HepG2 (cell line): Measurements from ENCODE around the gene MAPK8IP3. TPM values are rescaled to one million over a fixed set of nuclear protein-coding genes. Genes with fewer than 3 reads are reported as not detected.

ENCODE experiments used
- ATAC-seq: fragments of 200-7000 bp; cut with Tn5 transposase; 3 replicates; pipeline ENCODE4 v1.9.1; 2020; ENCODE audit warnings: mild to moderate bottlenecking, moderate library complexity
- BruUV-seq: library from RNA; stranded (reverse); fragments of 400-500 nt; replicated peaks from 2 replicates; lab custom pipeline; 2021; lab: Mats Ljungman, UMichigan
- CTCF ChIA-PET: fragments of 300-600 bp; formaldehyde crosslinking; extraction: SDS; loops from one replicate; lab custom pipeline; 2021; ENCODE audit warnings: low total read pairs, inconsistent platforms, low intra/inter-chr PET ratio; lab: Yijun Ruan, JAX
- POLR2A ChIA-PET: fragments of 350-600 bp; sonication (Branson Sonifier 250); formaldehyde crosslinking; loops from one replicate; lab custom pipeline; 2020; ENCODE audit warnings: antibody characterized with exemption, inconsistent platforms; lab: Yijun Ruan, JAX
- DNase-seq: peaks from one replicate; pipeline ENCODE4 v3.0.0-alpha.2; 2015; ENCODE audit warnings: low spot score
- FAIRE-seq: peaks from 3 replicates; lab custom pipeline; 2011; peaks lifted over from hg19 to GRCh38; lab: Jason Lieb, UNC
- H2AFZ ChIP-seq: one replicate; pipeline ENCODE4 v1.6.1; 2011; ENCODE audit warnings: low read length, inconsistent platforms
- H3K27ac ChIP-seq: fragments of 300-600 bp; 3 replicates; pipeline ENCODE4 v1.8.0; 2011; ENCODE audit warnings: mixed run types, mild to moderate bottlenecking, mixed read lengths, low read length, inconsistent platforms; ENCODE audit not compliant: insufficient read depth; ENCODE audit errors: extremely low read length
- H3K27me3 ChIP-seq, 2 experiments: fragments of 200-600 bp in 1 of 2; 2 replicates in 1 of 2; 3 replicates in 1 of 2; pipeline versions ENCODE4 v1.6.0 to v1.8.0; 2011; ENCODE audit warnings: low read length in 2 of 2, mild to moderate bottlenecking in 2 of 2, moderate library complexity in 2 of 2, inconsistent platforms in 1 of 2; ENCODE audit not compliant: insufficient read depth in 2 of 2, control insufficient read depth in 1 of 2
- H3K36me3 ChIP-seq, 2 experiments: fragments of 200-600 bp in 1 of 2; replicated peaks in 1 of 2; 2 replicates in 1 of 2; 3 replicates in 1 of 2; pipeline versions ENCODE4 v1.5.1 to v1.8.0; 2011; ENCODE audit warnings: low read length in 2 of 2, inconsistent platforms in 1 of 2; ENCODE audit not compliant: insufficient read depth in 2 of 2, control insufficient read depth in 1 of 2
- H3K4me1 ChIP-seq: 2 replicates; pipeline ENCODE4 v1.5.1; 2012; ENCODE audit warnings: low read length, inconsistent platforms; ENCODE audit not compliant: insufficient read depth
- H3K4me2 ChIP-seq: 2 replicates; pipeline ENCODE4 v1.6.0; 2011; ENCODE audit warnings: low read depth, low read length, inconsistent platforms
- H3K4me3 ChIP-seq, 3 experiments: fragments of 200-600 bp in 1 of 3; sonication (generic), shearing (Covaris generic) in 1 of 3; replicated peaks in 1 of 3; 2 replicates each; pipeline ENCODE4 v1.5.1; 2011 to 2016; ENCODE audit warnings: low read length in 3 of 3, inconsistent platforms in 2 of 3, low read depth in 2 of 3, mild to moderate bottlenecking in 2 of 3, control low read depth in 1 of 3, mixed read lengths in 1 of 3; ENCODE audit not compliant: insufficient read depth in 1 of 3
- H3K79me2 ChIP-seq: one replicate; pipeline ENCODE4 v1.6.1; 2011; ENCODE audit warnings: low read length, inconsistent platforms; ENCODE audit not compliant: insufficient read depth
- H3K9ac ChIP-seq: 2 replicates; pipeline ENCODE4 v1.6.0; 2011; ENCODE audit warnings: mild to moderate bottlenecking, low read depth, low read length, inconsistent platforms; ENCODE audit not compliant: insufficient read depth
- H3K9me3 ChIP-seq: 2 replicates; pipeline ENCODE4 v1.5.1; 2012; ENCODE audit warnings: mild to moderate bottlenecking, low read length
- H4K20me1 ChIP-seq: 2 replicates; pipeline ENCODE4 v1.6.0; 2011; ENCODE audit warnings: inconsistent platforms, mild to moderate bottlenecking, low read length, moderate library complexity; ENCODE audit not compliant: insufficient read depth
- BHLHE40 ChIP-seq: IDR thresholded peaks from 2 replicates; pipeline ENCODE4 v1.6.1; 2011; ENCODE audit warnings: low read length, improper control_type of control experiment
- CAMTA2 ChIP-seq: sonication (generic); formaldehyde crosslinking; IDR thresholded peaks from 2 replicates; pipeline ENCODE4 v1.4.0; 2020; ENCODE audit warnings: mild to moderate bottlenecking, missing genetic modification reagents, borderline replicate concordance
- HOXD1 ChIP-seq: sonication (generic); formaldehyde crosslinking; IDR thresholded peaks from 2 replicates; pipeline ENCODE4 v1.5.0; 2020; ENCODE audit warnings: missing genetic modification reagents
- KLF6 ChIP-seq: IDR thresholded peaks from 2 replicates; pipeline ENCODE4 v1.8.0; 2016; ENCODE audit warnings: missing biosample characterization, missing genetic modification reagents
- MAZ ChIP-seq, 2 experiments: sonication (generic) in 1 of 2; formaldehyde crosslinking in 1 of 2; IDR thresholded peaks; 2 replicates each; pipeline versions ENCODE4 v1.5.0 to v1.6.1; 2012 to 2020; ENCODE audit warnings: low read depth in 2 of 2, mild to moderate bottlenecking in 2 of 2, borderline replicate concordance in 1 of 2, improper control_type of control experiment in 1 of 2, low read length in 1 of 2, missing genetic modification reagents in 1 of 2, moderate library complexity in 1 of 2
- MED1 ChIP-seq: sonication (generic); formaldehyde crosslinking; IDR thresholded peaks from 2 replicates; pipeline ENCODE4 v1.4.0; 2020; ENCODE audit warnings: missing genetic modification reagents
- NCOA1 ChIP-seq: sonication (generic); formaldehyde crosslinking; IDR thresholded peaks from 2 replicates; pipeline ENCODE4 v1.9.0; 2021; ENCODE audit warnings: missing genetic modification reagents
- NFATC3 ChIP-seq: sonication (generic); formaldehyde crosslinking; IDR thresholded peaks from 2 replicates; pipeline ENCODE4 v1.5.1; 2020; ENCODE audit warnings: mild to moderate bottlenecking, missing genetic modification reagents
- TARDBP ChIP-seq: sonication (generic); formaldehyde crosslinking; IDR thresholded peaks from 2 replicates; pipeline ENCODE4 v1.8.0; 2022; ENCODE audit warnings: mild to moderate bottlenecking, missing genetic modification reagents
- ZNF556 ChIP-seq: sonication (generic); formaldehyde crosslinking; IDR thresholded peaks from 2 replicates; pipeline ENCODE4 v1.4.0; 2020; ENCODE audit warnings: mild to moderate bottlenecking, missing genetic modification reagents, borderline replicate concordance
- ZNF619 ChIP-seq: sonication (generic); formaldehyde crosslinking; IDR thresholded peaks from 2 replicates; pipeline ENCODE4 v1.4.0; 2020; ENCODE audit warnings: mild to moderate bottlenecking, missing genetic modification reagents
- ZSCAN12 ChIP-seq: sonication (generic); formaldehyde crosslinking; IDR thresholded peaks from 2 replicates; pipeline ENCODE4 v1.9.0; 2021; ENCODE audit warnings: mild to moderate bottlenecking, missing genetic modification reagents
- WGBS: methylation state at CpG from one replicate; pipeline ENCODE4 v1.1.6; 2017; ENCODE audit warnings: low lambda C conversion rate; 5-methylcytosine and 5-hydroxymethylcytosine counted together
- in situ Hi-C: cut with HindIII; loops from 2 replicates; pipeline ENCODE4 v1.10.0; 2017; ENCODE audit warnings: low pct_unique_long_range_greater_than_20kb; ENCODE audit not compliant: extremely low pct_ligation_motif_present
- intact Hi-C: fragments of 100-400 bp; cut with micrococcal nuclease; formaldehyde crosslinking; loops from one replicate; pipeline ENCODE4 v1.10.0; 2022; ENCODE audit not compliant: unreplicated experiment
- polyA plus RNA-seq, 8 experiments: library from polyadenylated mRNA; depleted of rRNA in 3 of 8; stranded (reverse) in 7 of 8; unstranded in 1 of 8; fragments of >200 nt; fragmentation: Illumina TruSeq in 4 of 8; extraction: Trizol in 4 of 8; gene quantifications; 2 replicates each; pipeline versions ENCODE4 v1.2.1 to v1.2.3, GENCODE V29; 2011 to 2016; ENCODE audit warnings: low read depth in 4 of 8, missing spikeins in 1 of 8, mixed read lengths in 1 of 8; ENCODE audit not compliant: insufficient read depth in 1 of 8
- total RNA-seq, 5 experiments: library from RNA; depleted of rRNA; stranded (reverse); fragments of >200 nt; fragmentation: Illumina TruSeq; extraction: Trizol; gene quantifications; 2 replicates each; pipeline ENCODE4 v1.2.3, GENCODE V29; 2016; ENCODE audit warnings: low read depth in 1 of 5
- TF ChIP-seq, protein P1 (sequence below): sonication (generic); formaldehyde crosslinking; IDR thresholded peaks from 2 replicates; pipeline ENCODE4 v1.8.0; 2022; ENCODE audit warnings: mild to moderate bottlenecking, missing genetic modification reagents, borderline replicate concordance
- TF ChIP-seq, protein P2 (sequence below): sonication (generic); formaldehyde crosslinking; IDR thresholded peaks from 2 replicates; pipeline ENCODE4 v1.5.1; 2020; ENCODE audit warnings: mild to moderate bottlenecking, missing genetic modification reagents, moderate library complexity
- TF ChIP-seq, protein P3 (sequence below): conservative IDR thresholded peaks from 2 replicates; pipeline ENCODE4 v1.6.1; 2018; ENCODE audit warnings: missing genetic modification reagents

Gene MAPK8IP3
- total and polyA plus RNA-seq, 2 of the 13 experiments (the other 11 are each of a cell fraction or from before 2014, with no cell fraction given): 25.1 to 41.7 TPM

DNA sequence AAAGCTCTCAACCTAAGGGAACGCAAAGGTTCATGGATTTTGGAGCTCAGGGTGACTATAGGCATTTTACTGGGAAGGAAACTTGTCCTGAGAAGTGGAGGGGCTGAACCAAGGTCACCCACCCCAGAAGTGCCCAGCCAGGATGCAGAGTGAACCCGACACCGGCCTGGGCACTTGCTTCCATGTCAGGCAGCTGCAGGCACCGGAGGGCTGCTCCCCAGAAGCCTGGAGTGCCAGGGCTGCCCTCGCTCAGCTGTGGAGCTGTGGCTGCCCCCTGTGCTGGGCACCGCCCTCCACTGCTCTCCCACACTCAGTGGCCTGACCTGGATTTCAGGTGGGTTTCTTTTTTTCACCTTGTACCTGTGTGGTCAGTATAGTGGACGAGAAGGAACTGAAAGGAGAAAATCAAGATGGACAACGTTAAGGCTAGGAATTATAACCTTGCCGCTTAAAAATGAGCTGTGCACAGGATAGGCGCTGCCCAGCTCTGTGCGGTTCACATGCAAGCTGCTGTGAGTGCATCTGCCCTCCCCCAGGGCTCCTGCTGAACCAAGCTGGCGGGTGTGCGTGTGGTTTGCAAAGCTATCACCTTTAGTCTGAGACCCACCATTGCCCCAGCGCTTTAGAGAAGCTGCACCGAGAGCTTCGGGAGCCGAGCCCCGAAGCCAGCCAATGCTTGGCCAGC is 2.2 kb downstream of the MAPK8IP3 start:
- H3K9ac ChIP-seq: peak overlapping the region; percentile 97; the same call in 1 of the 2 replicates
- POLR2A ChIA-PET: interaction anchor here (1.2 to 3.9 kb wide), 2 partner anchors 30 to 64 kb away, joined by 3 to 37 read pairs; partner anchors contain the start of genes EME2, JPT2 and MRPS34
- peaks cover 58% of the 10 kb centered on the region for H3K79me2 ChIP-seq
- 0 out of 5 replicates have a peak, but pooled peaks cover 0 to 5% of the 10 kb centered on the region in 2 experiments for H3K36me3 ChIP-seq
- BruUV-seq: no TSS peak
- TF ChIP-seq, protein P1, sequence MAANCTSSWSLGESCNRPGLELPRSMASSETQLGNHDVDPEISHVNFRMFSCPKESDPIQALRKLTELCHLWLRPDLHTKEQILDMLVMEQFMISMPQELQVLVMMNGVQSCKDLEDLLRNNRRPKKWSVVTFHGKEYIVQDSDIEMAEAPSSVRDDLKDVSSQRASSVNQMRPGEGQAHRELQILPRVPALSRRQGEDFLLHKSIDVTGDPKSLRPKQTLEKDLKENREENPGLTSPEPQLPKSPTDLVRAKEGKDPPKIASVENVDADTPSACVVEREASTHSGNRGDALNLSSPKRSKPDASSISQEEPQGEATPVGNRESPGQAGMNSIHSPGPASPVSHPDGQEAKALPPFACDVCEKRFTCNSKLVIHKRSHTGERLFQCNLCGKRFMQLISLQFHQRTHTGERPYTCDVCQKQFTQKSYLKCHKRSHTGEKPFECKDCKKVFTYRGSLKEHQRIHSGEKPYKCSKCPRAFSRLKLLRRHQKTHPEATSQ (CRISPR knock-in tag): no peak
- TF ChIP-seq, protein P2, sequence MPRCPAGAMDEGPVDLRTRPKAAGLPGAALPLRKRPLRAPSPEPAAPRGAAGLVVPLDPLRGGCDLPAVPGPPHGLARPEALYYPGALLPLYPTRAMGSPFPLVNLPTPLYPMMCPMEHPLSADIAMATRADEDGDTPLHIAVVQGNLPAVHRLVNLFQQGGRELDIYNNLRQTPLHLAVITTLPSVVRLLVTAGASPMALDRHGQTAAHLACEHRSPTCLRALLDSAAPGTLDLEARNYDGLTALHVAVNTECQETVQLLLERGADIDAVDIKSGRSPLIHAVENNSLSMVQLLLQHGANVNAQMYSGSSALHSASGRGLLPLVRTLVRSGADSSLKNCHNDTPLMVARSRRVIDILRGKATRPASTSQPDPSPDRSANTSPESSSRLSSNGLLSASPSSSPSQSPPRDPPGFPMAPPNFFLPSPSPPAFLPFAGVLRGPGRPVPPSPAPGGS (CRISPR knock-in tag): no peak
- no peak for TF ChIP-seq MED1 (CRISPR knock-in tag)
- TF ChIP-seq ZNF556 (CRISPR knock-in tag): no peak
- no peak for TF ChIP-seq NFATC3 (CRISPR knock-in tag)
- TF ChIP-seq CAMTA2 (CRISPR knock-in tag): no peak
- TF ChIP-seq NCOA1 (CRISPR knock-in tag): no peak
- TF ChIP-seq ZNF619 (CRISPR knock-in tag): no peak
- TF ChIP-seq, protein P3, sequence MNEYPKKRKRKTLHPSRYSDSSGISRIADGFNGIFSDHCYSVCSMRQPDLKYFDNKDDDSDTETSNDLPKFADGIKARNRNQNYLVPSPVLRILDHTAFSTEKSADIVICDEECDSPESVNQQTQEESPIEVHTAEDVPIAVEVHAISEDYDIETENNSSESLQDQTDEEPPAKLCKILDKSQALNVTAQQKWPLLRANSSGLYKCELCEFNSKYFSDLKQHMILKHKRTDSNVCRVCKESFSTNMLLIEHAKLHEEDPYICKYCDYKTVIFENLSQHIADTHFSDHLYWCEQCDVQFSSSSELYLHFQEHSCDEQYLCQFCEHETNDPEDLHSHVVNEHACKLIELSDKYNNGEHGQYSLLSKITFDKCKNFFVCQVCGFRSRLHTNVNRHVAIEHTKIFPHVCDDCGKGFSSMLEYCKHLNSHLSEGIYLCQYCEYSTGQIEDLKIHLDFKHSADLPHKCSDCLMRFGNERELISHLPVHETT: no peak
- no peak for TF ChIP-seq MAZ (IDR thresholded peaks at IDR 0.05; ENCODE audit: borderline replicate concordance, low read depth, low read length)
- TF ChIP-seq MAZ (CRISPR knock-in tag; IDR thresholded peaks at IDR 0.05; ENCODE audit: low read depth): no peak
- no peak for TF ChIP-seq TARDBP (CRISPR knock-in tag)
- no peak for TF ChIP-seq BHLHE40
- TF ChIP-seq KLF6 (CRISPR knock-in tag): no peak
- no peak for TF ChIP-seq ZSCAN12 (CRISPR knock-in tag)
- no peak for TF ChIP-seq HOXD1 (CRISPR knock-in tag)
- H3K27me3 ChIP-seq: no peaks in the 10 kb centered on the region; a peak in 1 of 5 replicates
- H3K4me3 ChIP-seq: peak overlapping the region in 2 of 3 experiments; percentile 84 to 99; a peak in 3 of 6 replicates
- peak overlapping the region; percentile 96 for H3K4me2 ChIP-seq
- intact Hi-C loops: loop anchor here (10.0 kb wide), 1 partner anchor 93 kb away; the partner anchor contains the start of genes CRAMP1 and IFT140
- peaks cover 18% of the 10 kb centered on the region for H4K20me1 ChIP-seq
- FAIRE-seq (no peak), DNase-seq (no peak), ATAC-seq (no peak)
- no peak overlapping the region for H3K27ac ChIP-seq
- in situ Hi-C loops: no loop called here
- peaks cover 53% of the 10 kb centered on the region for H3K4me1 ChIP-seq
- 93% methylated on average over 13 of the region's 18 CpGs for WGBS
- CTCF ChIA-PET: no interaction called here
- no peak overlapping the region for H2AFZ ChIP-seq
- H3K9me3 ChIP-seq: no peaks in the 10 kb centered on the region
